Measurements from ENCODE around the gene TMEM269. TPM values are rescaled to one million over a fixed set of nuclear protein-coding genes. Genes with fewer than 3 reads are reported as not detected.
A peak's percentile ranks its signal among the peaks of the same experiment; 100 is the strongest.

TMEM269 gene
- total and polyA plus RNA-seq, 10 of the 15 experiments (the other 5 are each of a cell fraction or from before 2014, with no cell fraction given): 0.02 to 0.26 (median 0.06) TPM; not detected in 2

- peaks cover 6% of the 10 kb centered on the region; the same call in 1 of the 2 replicates for H3K4me1 ChIP-seq (ENCODE audit: control insufficient read depth, insufficient read depth, low read length)
- no peaks in the 10 kb centered on the region for H4K20me1 ChIP-seq (ENCODE audit: control insufficient read depth, insufficient read depth)
- DNase-seq (ENCODE audit: low read depth, low spot score) (no peak), FAIRE-seq (no peak), ATAC-seq (no peak)
- no peaks in the 10 kb centered on the region; the same call in 1 of the 3 replicates for H3K9me3 ChIP-seq (replicated peaks; ENCODE audit: control insufficient read depth, insufficient read depth, low read length)
- no peak overlapping the region for H3K9ac ChIP-seq (ENCODE audit: control insufficient read depth, insufficient read depth, low read length)
- CTCF ChIA-PET: interaction anchor here (1.5 kb wide), 1 partner anchor 63 kb away, joined by 3 read pairs; no protein-coding TSS in a partner anchor
- no TSS peak for BruUV-seq (replicated peaks)
- H3K4me3 ChIP-seq: no peak overlapping the region
- in situ Hi-C loops (cut with MboI): no loop called here
- SMC1A ChIA-PET (ENCODE audit: uncharacterized antibody, unreplicated experiment): interaction anchor here (0.6 to 1.6 kb wide), 2 partner anchors 12 to 71 kb away, joined by 3 to 5 read pairs; no protein-coding TSS in a partner anchor
- POLR2A ChIA-PET: interaction anchor here (4.8 kb wide), 1 partner anchor 83 kb away, joined by 53 read pairs; the partner anchor contains the start of genes C1orf50 and P3H1
- H2AFZ ChIP-seq (ENCODE audit: control insufficient read depth, low read depth, low read length): no peak overlapping the region
- no peak overlapping the region for H3K27ac ChIP-seq (ENCODE audit: control insufficient read depth, insufficient read depth)
- WGBS (ENCODE audit: insufficient coverage, insufficient replicate concordance, low lambda C conversion rate, missing lambda C conversion rate): 87% methylated on average over 5 of the region's 5 CpGs
- peaks cover 8 to 10% of the 10 kb centered on the region in 2 experiments; a peak in 3 of 4 replicates for H3K36me3 ChIP-seq (ENCODE audit: control insufficient read depth in 2 of 2, insufficient read depth in 2 of 2, low read length in 1 of 2)
- TF ChIP-seq NBN (IDR thresholded peaks at IDR 0.05): 0 out of 2 replicates have a peak, but pooled peaks have one; percentile 41
- TF ChIP-seq, protein P1, sequence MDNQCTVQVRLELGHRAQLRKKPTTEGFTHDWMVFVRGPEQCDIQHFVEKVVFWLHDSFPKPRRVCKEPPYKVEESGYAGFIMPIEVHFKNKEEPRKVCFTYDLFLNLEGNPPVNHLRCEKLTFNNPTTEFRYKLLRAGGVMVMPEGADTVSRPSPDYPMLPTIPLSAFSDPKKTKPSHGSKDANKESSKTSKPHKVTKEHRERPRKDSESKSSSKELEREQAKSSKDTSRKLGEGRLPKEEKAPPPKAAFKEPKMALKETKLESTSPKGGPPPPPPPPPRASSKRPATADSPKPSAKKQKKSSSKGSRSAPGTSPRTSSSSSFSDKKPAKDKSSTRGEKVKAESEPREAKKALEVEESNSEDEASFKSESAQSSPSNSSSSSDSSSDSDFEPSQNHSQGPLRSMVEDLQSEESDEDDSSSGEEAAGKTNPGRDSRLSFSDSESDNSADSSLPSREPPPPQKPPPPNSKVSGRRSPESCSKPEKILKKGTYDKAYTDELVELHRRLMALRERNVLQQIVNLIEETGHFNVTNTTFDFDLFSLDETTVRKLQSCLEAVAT (IDR thresholded peaks at IDR 0.05): peak; percentile 58; the same call in 1 of the 2 replicates
- TF ChIP-seq EGR1 (IDR thresholded peaks at IDR 0.05; ENCODE audit: borderline replicate concordance in 1 of 2, low read depth in 2 of 2, low read length in 2 of 2): peak in 1 of 2 experiments; percentile 31; a peak in 1 of 3 replicates
- peak; percentile 91 for TF ChIP-seq HDGF (IDR thresholded peaks at IDR 0.05)
- no peak for TF ChIP-seq BCL11A (IDR thresholded peaks at IDR 0.05; ENCODE audit: low read depth, low read length)
- no peak for TF ChIP-seq GATAD2B (conservative IDR thresholded peaks at IDR 0.05; ENCODE audit: low read depth)
- TF ChIP-seq TAF1 (IDR thresholded peaks at IDR 0.05; ENCODE audit: borderline replicate concordance, low read depth, low read length): no peak
- TF ChIP-seq POU2F2 (IDR thresholded peaks at IDR 0.05; ENCODE audit: borderline replicate concordance, low read depth, low read length): 0 out of 3 replicates have a peak, but pooled peaks have one; percentile 13
- peak; percentile 67 for TF ChIP-seq BCL3 (IDR thresholded peaks at IDR 0.05; ENCODE audit: borderline replicate concordance, insufficient read depth, low read depth, low read length, poor library complexity, severe bottlenecking)
- no peak for TF ChIP-seq RELA (IDR thresholded peaks at IDR 0.05; ENCODE audit: borderline replicate concordance, partially characterized antibody)
- TF ChIP-seq CHD2 (IDR thresholded peaks at IDR 0.05; ENCODE audit: borderline replicate concordance, low read depth, low read length): no peak
- RAD21 ChIA-PET (ENCODE audit: unreplicated experiment): no interaction called here
- intact Hi-C loops (cut with micrococcal nuclease; ENCODE audit: unreplicated experiment): loop anchor here (5.0 kb wide), 1 partner anchor 83 kb away; the partner anchor contains the start of genes C1orf50 and P3H1
- no peaks in the 10 kb centered on the region for H3K27me3 ChIP-seq (replicated peaks in 1 of 2; ENCODE audit: control insufficient read depth in 2 of 2, insufficient read depth in 2 of 2, low read length in 1 of 2)
- peaks cover 30% of the 10 kb centered on the region for H3K79me2 ChIP-seq (ENCODE audit: control insufficient read depth, insufficient read depth, low read length)
- H3K4me2 ChIP-seq (ENCODE audit: control insufficient read depth, insufficient read depth): 0 out of 2 replicates have a peak overlapping the region, but pooled peaks have one; percentile 30
Observed at GRCh38 chr1:42849944-42850343, 65.2 kb downstream of the TMEM269 start.

Other genes with a start within 250 kb of the TMEM269 start
Only the 7 nearest of the 9 such genes appear.
- 872 and 1,017 TPM in 2 replicates for gene YBX1, start 102.6 kb upstream of the TMEM269 start, total RNA-seq (2014; rRNA removed)
- gene YBX1, start 102.6 kb upstream of the TMEM269 start, total RNA-seq (2014; rRNA removed; fragmentation: Illumina TruSeq; extraction: Trizol): 1,098 and 1,178 TPM in 2 replicates
- 936 and 947 TPM in 2 replicates for gene YBX1, start 102.6 kb upstream of the TMEM269 start, total RNA-seq (2021)
- gene YBX1, start 102.6 kb upstream of the TMEM269 start, polyA plus RNA-seq (2011; rRNA removed): 587 and 826 TPM in 2 replicates
- 1,157 and 1,353 TPM in 2 replicates for gene YBX1, start 102.6 kb upstream of the TMEM269 start, polyA plus RNA-seq (2014; fragmentation: Illumina TruSeq; extraction: Trizol)
- 100 to 1,000 TPM; 355 to 521 TPM for gene YBX1, start 102.6 kb upstream of the TMEM269 start, polyA plus RNA-seq (2014; fragmentation: Nextera tagmentation; extraction: Ambion mirVana)
- gene YBX1, start 102.6 kb upstream of the TMEM269 start, polyA plus RNA-seq (2014; rRNA removed): 726 and 845 TPM in 2 replicates
- gene YBX1, start 102.6 kb upstream of the TMEM269 start, polyA plus RNA-seq (2016; fragmentation: Nextera tagmentation; extraction: Ambion mirVana): 100 to 1,000 TPM; 758 to 913 TPM
- not detected in 2 replicates for gene CLDN19, start 44.8 kb upstream of the TMEM269 start, total RNA-seq (2014; rRNA removed)
- not detected in 2 replicates for gene CLDN19, start 44.8 kb upstream of the TMEM269 start, total RNA-seq (2014; rRNA removed; fragmentation: Illumina TruSeq; extraction: Trizol)
- gene CLDN19, start 44.8 kb upstream of the TMEM269 start, total RNA-seq (2021): not detected in 2 replicates
- not detected in 2 replicates for gene CLDN19, start 44.8 kb upstream of the TMEM269 start, polyA plus RNA-seq (2011; rRNA removed)
- gene CLDN19, start 44.8 kb upstream of the TMEM269 start, polyA plus RNA-seq (2014; fragmentation: Illumina TruSeq; extraction: Trizol): not detected in 2 replicates
- gene CLDN19, start 44.8 kb upstream of the TMEM269 start, polyA plus RNA-seq (2014; fragmentation: Nextera tagmentation; extraction: Ambion mirVana): not detected
- not detected in 2 replicates for gene CLDN19, start 44.8 kb upstream of the TMEM269 start, polyA plus RNA-seq (2014; rRNA removed)
- gene CLDN19, start 44.8 kb upstream of the TMEM269 start, polyA plus RNA-seq (2016; fragmentation: Nextera tagmentation; extraction: Ambion mirVana): not detected
- gene P3H1, start 18.0 kb upstream of the TMEM269 start, total RNA-seq (2014; rRNA removed): 25.7 and 26.3 TPM in 2 replicates
- 15.3 and 16.3 TPM in 2 replicates for gene P3H1, start 18.0 kb upstream of the TMEM269 start, total RNA-seq (2014; rRNA removed; fragmentation: Illumina TruSeq; extraction: Trizol)
- 40.1 and 42.4 TPM in 2 replicates for gene P3H1, start 18.0 kb upstream of the TMEM269 start, total RNA-seq (2021)
- 18.0 and 28.8 TPM in 2 replicates for gene P3H1, start 18.0 kb upstream of the TMEM269 start, polyA plus RNA-seq (2011; rRNA removed)
- 21.3 and 23.2 TPM in 2 replicates for gene P3H1, start 18.0 kb upstream of the TMEM269 start, polyA plus RNA-seq (2014; fragmentation: Illumina TruSeq; extraction: Trizol)
- gene P3H1, start 18.0 kb upstream of the TMEM269 start, polyA plus RNA-seq (2014; fragmentation: Nextera tagmentation; extraction: Ambion mirVana): 1 to 10 TPM in 1 of 2 experiments, under 1 TPM in 1; 0.72 to 3.1 TPM
- gene P3H1, start 18.0 kb upstream of the TMEM269 start, polyA plus RNA-seq (2014; rRNA removed): 31.4 and 34.9 TPM in 2 replicates
- 10 to 100 TPM; 25.7 to 26.9 TPM for gene P3H1, start 18.0 kb upstream of the TMEM269 start, polyA plus RNA-seq (2016; fragmentation: Nextera tagmentation; extraction: Ambion mirVana)
- gene C1orf50, start 17.7 kb upstream of the TMEM269 start, total RNA-seq (2014; rRNA removed): 5.0 and 5.7 TPM in 2 replicates
- 6.5 and 7.9 TPM in 2 replicates for gene C1orf50, start 17.7 kb upstream of the TMEM269 start, total RNA-seq (2014; rRNA removed; fragmentation: Illumina TruSeq; extraction: Trizol)
- gene C1orf50, start 17.7 kb upstream of the TMEM269 start, total RNA-seq (2021): 4.4 and 7.0 TPM in 2 replicates
- gene C1orf50, start 17.7 kb upstream of the TMEM269 start, polyA plus RNA-seq (2011; rRNA removed): 9.7 and 11.8 TPM in 2 replicates
- gene C1orf50, start 17.7 kb upstream of the TMEM269 start, polyA plus RNA-seq (2014; fragmentation: Illumina TruSeq; extraction: Trizol): 4.5 and 8.7 TPM in 2 replicates
- gene C1orf50, start 17.7 kb upstream of the TMEM269 start, polyA plus RNA-seq (2014; fragmentation: Nextera tagmentation; extraction: Ambion mirVana): 1 to 10 TPM; 1.2 to 3.3 TPM
- gene C1orf50, start 17.7 kb upstream of the TMEM269 start, polyA plus RNA-seq (2014; rRNA removed): 4.6 and 5.1 TPM in 2 replicates
- gene C1orf50, start 17.7 kb upstream of the TMEM269 start, polyA plus RNA-seq (2016; fragmentation: Nextera tagmentation; extraction: Ambion mirVana): 10 to 100 TPM in 1 of 2 experiments, 1 to 10 TPM in 1; 8.1 to 10.7 TPM
- 4.9 and 5.3 TPM in 2 replicates for gene ERMAP, start 32.1 kb downstream of the TMEM269 start, total RNA-seq (2014; rRNA removed)
- gene ERMAP, start 32.1 kb downstream of the TMEM269 start, total RNA-seq (2014; rRNA removed; fragmentation: Illumina TruSeq; extraction: Trizol): 5.3 TPM in 2 replicates
- 5.7 and 5.8 TPM in 2 replicates for gene ERMAP, start 32.1 kb downstream of the TMEM269 start, total RNA-seq (2021)
- gene ERMAP, start 32.1 kb downstream of the TMEM269 start, polyA plus RNA-seq (2011; rRNA removed): 2.5 and 2.9 TPM in 2 replicates
- gene ERMAP, start 32.1 kb downstream of the TMEM269 start, polyA plus RNA-seq (2014; fragmentation: Illumina TruSeq; extraction: Trizol): 6.8 TPM in 2 replicates
- 1 to 10 TPM; 1.4 to 2.2 TPM for gene ERMAP, start 32.1 kb downstream of the TMEM269 start, polyA plus RNA-seq (2014; fragmentation: Nextera tagmentation; extraction: Ambion mirVana)
- 4.6 and 6.0 TPM in 2 replicates for gene ERMAP, start 32.1 kb downstream of the TMEM269 start, polyA plus RNA-seq (2014; rRNA removed)
- gene ERMAP, start 32.1 kb downstream of the TMEM269 start, polyA plus RNA-seq (2016; fragmentation: Nextera tagmentation; extraction: Ambion mirVana): 1 to 10 TPM; 2.7 to 3.4 TPM
- 12.6 and 21.3 TPM in 2 replicates for gene SVBP, start 32.4 kb downstream of the TMEM269 start, total RNA-seq (2014; rRNA removed)
- 18.7 and 19.8 TPM in 2 replicates for gene SVBP, start 32.4 kb downstream of the TMEM269 start, total RNA-seq (2014; rRNA removed; fragmentation: Illumina TruSeq; extraction: Trizol)
- gene SVBP, start 32.4 kb downstream of the TMEM269 start, total RNA-seq (2021): 16.2 and 16.4 TPM in 2 replicates
- gene SVBP, start 32.4 kb downstream of the TMEM269 start, polyA plus RNA-seq (2011; rRNA removed): 19.6 and 29.3 TPM in 2 replicates
- 19.9 and 22.2 TPM in 2 replicates for gene SVBP, start 32.4 kb downstream of the TMEM269 start, polyA plus RNA-seq (2014; fragmentation: Illumina TruSeq; extraction: Trizol)
- gene SVBP, start 32.4 kb downstream of the TMEM269 start, polyA plus RNA-seq (2014; fragmentation: Nextera tagmentation; extraction: Ambion mirVana): 10 to 100 TPM; 19.8 to 29.5 TPM
- 14.7 and 18.7 TPM in 2 replicates for gene SVBP, start 32.4 kb downstream of the TMEM269 start, polyA plus RNA-seq (2014; rRNA removed)
- gene SVBP, start 32.4 kb downstream of the TMEM269 start, polyA plus RNA-seq (2016; fragmentation: Nextera tagmentation; extraction: Ambion mirVana): 10 to 100 TPM; 26.8 to 27.8 TPM
- 12.3 and 13.9 TPM in 2 replicates for gene ZNF691, start 61.6 kb downstream of the TMEM269 start, total RNA-seq (2014; rRNA removed)
- gene ZNF691, start 61.6 kb downstream of the TMEM269 start, total RNA-seq (2014; rRNA removed; fragmentation: Illumina TruSeq; extraction: Trizol): 8.7 and 8.9 TPM in 2 replicates
- gene ZNF691, start 61.6 kb downstream of the TMEM269 start, total RNA-seq (2021): 11.9 and 12.2 TPM in 2 replicates
- gene ZNF691, start 61.6 kb downstream of the TMEM269 start, polyA plus RNA-seq (2011; rRNA removed): 6.9 and 8.7 TPM in 2 replicates
- gene ZNF691, start 61.6 kb downstream of the TMEM269 start, polyA plus RNA-seq (2014; fragmentation: Illumina TruSeq; extraction: Trizol): 9.9 and 14.3 TPM in 2 replicates
- gene ZNF691, start 61.6 kb downstream of the TMEM269 start, polyA plus RNA-seq (2014; fragmentation: Nextera tagmentation; extraction: Ambion mirVana): 10 to 100 TPM; 14.9 to 16.2 TPM
- 8.5 and 9.3 TPM in 2 replicates for gene ZNF691, start 61.6 kb downstream of the TMEM269 start, polyA plus RNA-seq (2014; rRNA removed)
- gene ZNF691, start 61.6 kb downstream of the TMEM269 start, polyA plus RNA-seq (2016; fragmentation: Nextera tagmentation; extraction: Ambion mirVana): 10 to 100 TPM; 11.5 to 13.2 TPM

Measured in GM12878 (cell line).